Peyer's patch (tissue), 4 donors: ENCODE data around the gene DOCK9. TPM values are rescaled to one million over a fixed set of nuclear protein-coding genes. Genes with fewer than 3 reads are reported as not detected.

Experiments used
- DNase-seq, 3 donors: peaks; one replicate each; pipeline ENCODE4 v3.0.0-alpha.2; 2017 to 2019
- H3K27ac ChIP-seq, 4 donors: fragments of 200-600 bp; sonication (generic); one replicate each; pipeline ENCODE4 v1.5.1; 2016 to 2019
- H3K27me3 ChIP-seq, 2 donors: fragments of 200-600 bp; sonication (generic); one replicate each; pipeline ENCODE4 v1.5.1; 2019
- H3K36me3 ChIP-seq, 3 donors: fragments of 200-600 bp; sonication (generic); one replicate each; pipeline ENCODE4 v1.5.1; 2016 to 2019
- H3K4me1 ChIP-seq, 4 donors: fragments of 200-600 bp; sonication (generic); one replicate each; pipeline ENCODE4 v1.5.1; 2016 to 2019
- H3K4me3 ChIP-seq, 4 donors: fragments of 200-600 bp; sonication (generic); 1 replicate in 3 of 4; 2 replicates in 1 of 4; pipeline ENCODE4 v1.5.1; 2016 to 2019; ENCODE audit warnings: mild to moderate bottlenecking in 1 of 4
- H3K9me3 ChIP-seq, 4 donors: fragments of 200-600 bp; sonication (generic); one replicate each; pipeline ENCODE4 v1.5.1; 2016 to 2019; ENCODE audit warnings: mild to moderate bottlenecking in 1 of 4
- CTCF ChIP-seq, 6 experiments: fragments of 450-650 bp in 4 of 6; fragments of 200-600 bp in 2 of 6; sonication (generic) in 1 of 6; IDR thresholded peaks; one replicate each; pipeline ENCODE4 v1.5.1; 2017 to 2019; ENCODE audit warnings: antibody characterized with exemption in 6 of 6, mild to moderate bottlenecking in 3 of 6, moderate library complexity in 1 of 6
- POLR2A ChIP-seq, 2 donors: fragments of 450-650 bp; IDR thresholded peaks; one replicate each; pipeline ENCODE4 v1.5.1; 2017; ENCODE audit warnings: antibody characterized with exemption in 2 of 2, mild to moderate bottlenecking in 2 of 2, moderate library complexity in 2 of 2
- total RNA-seq, 4 donors: library from RNA; depleted of rRNA; stranded (reverse); fragments of >200 nt; gene quantifications; one replicate each; pipeline ENCODE4 v1.1.0, GENCODE V29; 2016

Gene DOCK9
- total RNA-seq, 4 donors from 2014 or later = 52.5 to 166 (median 54.2) TPM

GRCh38 chr13:98921015-98921580 lies 56.8 kb downstream of the DOCK9 start:
- TF ChIP-seq POLR2A (IDR thresholded peaks at IDR 0.05) (no peak), CTCF (IDR thresholded peaks at IDR 0.05) (no peak)
- Histone ChIP-seq H3K9me3 (no peaks in the 10 kb centered on the region), H3K4me3 (no peak overlapping the region), H3K4me1 (no peaks in the 10 kb centered on the region), H3K36me3 (no peaks in the 10 kb centered on the region), H3K27me3 (no peaks in the 10 kb centered on the region), H3K27ac (no peak overlapping the region)
- no peak for DNase-seq

GRCh38 chr13:98919566-98919965 lies 58.3 kb downstream of the DOCK9 start:
- DNase-seq = no peak
- no peaks in the 10 kb centered on the region for H3K27me3 ChIP-seq
- no peak for TF ChIP-seq CTCF (IDR thresholded peaks at IDR 0.05)
- TF ChIP-seq POLR2A (IDR thresholded peaks at IDR 0.05) = no peak
- H3K36me3 ChIP-seq = no peaks in the 10 kb centered on the region
- no peaks in the 10 kb centered on the region for H3K4me1 ChIP-seq
- no peak overlapping the region for H3K4me3 ChIP-seq
- no peak overlapping the region for H3K27ac ChIP-seq
- no peaks in the 10 kb centered on the region for H3K9me3 ChIP-seq

GRCh38 chr13:98918771-98919170 lies 59.1 kb downstream of the DOCK9 start:
- Histone ChIP-seq H3K36me3 (no peaks in the 10 kb centered on the region), H3K4me1 (no peaks in the 10 kb centered on the region), H3K27me3 (no peaks in the 10 kb centered on the region), H3K4me3 (no peak overlapping the region), H3K27ac (no peak overlapping the region), H3K9me3 (no peaks in the 10 kb centered on the region)
- no peak for TF ChIP-seq POLR2A (IDR thresholded peaks at IDR 0.05)
- TF ChIP-seq CTCF (IDR thresholded peaks at IDR 0.05) = no peak
- DNase-seq = no peak

- DNase-seq = no peak
- no peaks in the 10 kb centered on the region for H3K27me3 ChIP-seq
- H3K27ac ChIP-seq = no peak overlapping the region
- no peak for TF ChIP-seq POLR2A (IDR thresholded peaks at IDR 0.05)
- no peak for TF ChIP-seq CTCF (IDR thresholded peaks at IDR 0.05)
- H3K36me3 ChIP-seq = no peaks in the 10 kb centered on the region
- no peaks in the 10 kb centered on the region for H3K4me1 ChIP-seq
- H3K4me3 ChIP-seq = no peak overlapping the region
- H3K9me3 ChIP-seq = no peaks in the 10 kb centered on the region
These were observed 60.7 kb downstream of the DOCK9 start for GRCh38 chr13:98917116-98917515.

- no peak for DNase-seq
- H3K27ac ChIP-seq = no peak overlapping the region
These were observed 61.5 kb downstream of the DOCK9 start for GRCh38 chr13:98916403-98916802.

More at GRCh38 chr13:98916403-98916802, 61.5 kb downstream of the DOCK9 start:
- Histone ChIP-seq H3K4me3 (no peak overlapping the region), H3K36me3 (no peaks in the 10 kb centered on the region), H3K4me1 (no peaks in the 10 kb centered on the region), H3K27me3 (no peaks in the 10 kb centered on the region), H3K9me3 (no peaks in the 10 kb centered on the region)
- TF ChIP-seq POLR2A (IDR thresholded peaks at IDR 0.05) (no peak), CTCF (IDR thresholded peaks at IDR 0.05) (no peak)
